Bronchial epithelial cell (primary cell): ENCODE measurements around the gene GRID2. TPM values are rescaled to one million over a fixed set of nuclear protein-coding genes. Genes with fewer than 3 reads are reported as not detected.

Experiments used
- DNase-seq: peaks from one replicate; pipeline ENCODE4 v3.0.0-alpha.2; 2010; ENCODE audit warnings: low read depth
- FAIRE-seq: peaks from 2 replicates; lab custom pipeline; 2011; peaks lifted over from hg19 to GRCh38; lab: Jason Lieb, UNC
- H3K27me3 ChIP-seq: 2 replicates; pipeline ENCODE4 v1.5.1; 2011; ENCODE audit warnings: low read length; ENCODE audit not compliant: control insufficient read depth, insufficient read depth
- H3K36me3 ChIP-seq: 2 replicates; pipeline ENCODE4 v1.5.1; 2011; ENCODE audit warnings: low read length; ENCODE audit not compliant: control insufficient read depth, insufficient read depth
- H3K4me3 ChIP-seq: 2 replicates; pipeline ENCODE4 v1.5.1; 2011; ENCODE audit warnings: mild to moderate bottlenecking, low read depth, low read length, control low read depth
- total RNA-seq: library from RNA; depleted of rRNA; stranded (reverse); fragments of >200 nt; gene quantifications from 2 replicates; pipeline ENCODE4 v1.2.1, GENCODE V29; 2014
- TF ChIP-seq, protein P1 (sequence below): IDR thresholded peaks from 2 replicates; pipeline ENCODE4 v1.5.1; 2011; ENCODE audit warnings: mild to moderate bottlenecking, moderate library complexity, low read length, control low read depth, inconsistent platforms; ENCODE audit not compliant: insufficient read depth, severe bottlenecking

GRID2 gene
- total RNA-seq, 1 donor from 2014 or later: not detected

DNA sequence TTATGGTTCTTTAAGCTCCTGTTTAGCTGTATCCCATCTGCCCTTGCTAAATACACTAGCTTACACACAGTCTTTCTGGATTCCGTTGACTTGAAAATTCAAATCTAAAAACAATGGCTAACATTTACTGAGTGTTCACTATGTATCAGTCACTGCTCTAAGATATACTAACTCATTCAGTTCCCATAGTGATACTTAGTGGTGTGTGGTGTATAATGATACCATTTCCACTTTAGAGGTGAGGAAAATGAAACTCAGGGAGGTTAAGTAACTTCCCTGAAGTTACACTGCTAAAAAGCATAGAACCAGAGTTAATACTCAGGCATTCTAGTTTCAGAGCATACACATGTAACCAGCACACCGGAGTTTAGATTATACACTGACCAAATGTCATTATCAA, 762.0 kb downstream of the GRID2 start:
- H3K4me3 ChIP-seq: no peak overlapping the region
- H3K27me3 ChIP-seq: no peaks in the 10 kb centered on the region
- TF ChIP-seq, protein P1, sequence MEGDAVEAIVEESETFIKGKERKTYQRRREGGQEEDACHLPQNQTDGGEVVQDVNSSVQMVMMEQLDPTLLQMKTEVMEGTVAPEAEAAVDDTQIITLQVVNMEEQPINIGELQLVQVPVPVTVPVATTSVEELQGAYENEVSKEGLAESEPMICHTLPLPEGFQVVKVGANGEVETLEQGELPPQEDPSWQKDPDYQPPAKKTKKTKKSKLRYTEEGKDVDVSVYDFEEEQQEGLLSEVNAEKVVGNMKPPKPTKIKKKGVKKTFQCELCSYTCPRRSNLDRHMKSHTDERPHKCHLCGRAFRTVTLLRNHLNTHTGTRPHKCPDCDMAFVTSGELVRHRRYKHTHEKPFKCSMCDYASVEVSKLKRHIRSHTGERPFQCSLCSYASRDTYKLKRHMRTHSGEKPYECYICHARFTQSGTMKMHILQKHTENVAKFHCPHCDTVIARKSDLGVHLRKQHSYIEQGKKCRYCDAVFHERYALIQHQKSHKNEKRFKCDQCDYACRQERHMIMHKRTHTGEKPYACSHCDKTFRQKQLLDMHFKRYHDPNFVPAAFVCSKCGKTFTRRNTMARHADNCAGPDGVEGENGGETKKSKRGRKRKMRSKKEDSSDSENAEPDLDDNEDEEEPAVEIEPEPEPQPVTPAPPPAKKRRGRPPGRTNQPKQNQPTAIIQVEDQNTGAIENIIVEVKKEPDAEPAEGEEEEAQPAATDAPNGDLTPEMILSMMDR: no peak
- DNase-seq (peak; percentile 20), FAIRE-seq (no peak)
- no peaks in the 10 kb centered on the region for H3K36me3 ChIP-seq

GRCh38 chr4:93066749-93067148, 763.0 kb downstream of the GRID2 start:
- DNase-seq: peak; percentile 86
- Histone ChIP-seq H3K27me3 (no peaks in the 10 kb centered on the region), H3K4me3 (no peak overlapping the region), H3K36me3 (no peaks in the 10 kb centered on the region)
- FAIRE-seq: no peak
- TF ChIP-seq, protein P1: no peak

- TF ChIP-seq, protein P1: no peak
- Histone ChIP-seq H3K27me3 (no peaks in the 10 kb centered on the region), H3K4me3 (no peak overlapping the region), H3K36me3 (no peaks in the 10 kb centered on the region)
- DNase-seq (no peak), FAIRE-seq (no peak)
Measured at GRCh38 chr4:93072292-93072691, 768.5 kb downstream of the GRID2 start.

DNA sequence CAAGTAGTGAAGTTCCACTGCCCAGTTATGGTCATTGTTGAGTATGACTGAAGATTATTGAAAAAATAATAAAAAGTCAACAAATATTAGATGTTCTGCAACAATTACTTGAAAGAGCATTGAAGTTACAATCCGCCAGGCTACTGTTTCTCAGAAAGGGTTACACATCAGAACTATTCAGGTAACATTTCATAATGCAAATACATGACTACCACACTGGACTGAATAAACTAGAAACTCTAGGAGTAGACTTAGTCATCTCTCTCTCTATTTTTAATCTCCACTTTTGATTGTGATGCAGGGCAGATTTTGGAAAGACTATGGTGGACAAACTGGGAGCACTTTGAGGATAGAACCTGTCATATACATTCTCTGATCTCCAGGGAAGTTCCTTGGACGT, 776.5 kb downstream of the GRID2 start:
- Histone ChIP-seq H3K4me3 (no peak overlapping the region), H3K36me3 (no peaks in the 10 kb centered on the region), H3K27me3 (no peaks in the 10 kb centered on the region)
- DNase-seq (peak; percentile 62), FAIRE-seq (no peak)
- TF ChIP-seq, protein P1: no peak

GRCh38 chr4:93084599-93085305, 781.0 kb downstream of the GRID2 start:
- no peaks in the 10 kb centered on the region for H3K36me3 ChIP-seq
- TF ChIP-seq, protein P1: no peak
- no peaks in the 10 kb centered on the region for H3K27me3 ChIP-seq
- DNase-seq (no peak), FAIRE-seq (no peak)
- H3K4me3 ChIP-seq: no peak overlapping the region

- H3K27me3 ChIP-seq: no peaks in the 10 kb centered on the region
- DNase-seq (no peak), FAIRE-seq (no peak)
- H3K4me3 ChIP-seq: no peak overlapping the region
- H3K36me3 ChIP-seq: no peaks in the 10 kb centered on the region
- TF ChIP-seq, protein P1: no peak
Measured at GRCh38 chr4:93086356-93086755, 782.6 kb downstream of the GRID2 start.
